Medulla oblongata (tissue), 1 donor: ENCODE results near the gene USH2A.

ENCODE experiments used
- DNase-seq: peaks from one replicate; pipeline ENCODE4 v3.0.0-alpha.2; 2015; ENCODE audit errors: extremely low spot score

Gene USH2A

GRCh38 chr1:215789981-215790380 is 633.3 kb downstream of the USH2A start:
- no peak for DNase-seq

- DNase-seq: no peak
Observed at GRCh38 chr1:215786997-215787396, 636.3 kb downstream of the USH2A start.

DNA sequence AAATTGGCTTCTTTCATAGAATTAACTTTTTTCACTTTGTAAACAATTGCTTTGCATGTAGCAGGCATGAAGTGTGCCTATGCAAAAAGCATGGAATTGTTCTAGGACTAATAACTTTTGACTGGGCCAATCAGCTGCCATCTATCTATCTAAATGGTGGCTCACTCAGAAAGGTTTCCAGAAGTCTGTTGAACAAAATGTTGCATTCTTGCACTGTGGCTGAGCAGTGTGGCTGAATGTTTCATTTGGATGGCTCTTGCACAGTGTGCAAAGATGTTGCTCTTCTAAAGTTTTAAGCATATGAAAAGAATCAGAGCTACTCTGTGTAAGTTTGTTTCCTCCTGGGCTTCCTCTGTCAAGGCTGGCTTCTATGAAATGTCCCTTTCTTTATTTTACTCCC is 642.6 kb downstream of the USH2A start:
- no peak for DNase-seq

DNA sequence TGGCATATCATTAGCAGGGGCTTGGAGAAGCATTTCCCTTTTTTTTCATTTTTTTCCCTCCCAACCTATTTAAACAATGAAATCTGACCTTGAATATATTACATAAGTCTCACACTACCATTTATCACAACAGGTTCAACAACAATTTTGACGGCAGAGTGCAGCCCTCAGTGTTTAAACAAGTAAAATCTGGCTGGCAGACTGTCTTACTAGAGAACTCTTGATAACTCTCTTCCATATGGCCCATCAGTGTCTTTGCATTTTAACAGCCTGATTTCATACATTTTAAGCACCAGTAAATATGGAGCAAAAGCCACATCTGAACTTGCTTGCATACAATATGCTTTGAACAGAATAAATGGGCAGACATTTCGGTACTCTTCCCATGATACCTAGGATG is 643.1 kb downstream of the USH2A start:
- DNase-seq: no peak

DNA sequence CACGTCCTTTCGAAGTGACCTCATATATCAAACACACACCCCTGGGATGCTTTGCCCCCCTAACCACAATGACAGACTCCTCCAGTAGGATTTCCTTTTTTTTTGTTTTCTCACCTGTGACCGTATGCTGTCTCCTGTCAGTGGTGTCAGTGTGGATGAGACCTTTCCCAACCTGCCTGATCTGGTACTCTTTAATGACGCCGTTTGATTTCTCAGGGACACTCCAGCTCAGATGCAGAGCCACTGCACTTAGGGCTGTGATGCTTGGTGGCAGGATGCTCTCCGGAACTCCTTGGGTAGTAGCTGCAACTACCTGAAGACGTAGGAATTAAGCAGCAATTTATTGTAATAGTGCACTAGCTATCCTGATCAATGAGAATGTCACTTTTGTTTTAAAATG is 643.5 kb downstream of the USH2A start:
- DNase-seq: no peak

- DNase-seq: no peak
Observed at GRCh38 chr1:215777370-215777925, 645.8 kb downstream of the USH2A start.

- DNase-seq: no peak
Observed at GRCh38 chr1:215776336-215776735, 646.9 kb downstream of the USH2A start.

DNA sequence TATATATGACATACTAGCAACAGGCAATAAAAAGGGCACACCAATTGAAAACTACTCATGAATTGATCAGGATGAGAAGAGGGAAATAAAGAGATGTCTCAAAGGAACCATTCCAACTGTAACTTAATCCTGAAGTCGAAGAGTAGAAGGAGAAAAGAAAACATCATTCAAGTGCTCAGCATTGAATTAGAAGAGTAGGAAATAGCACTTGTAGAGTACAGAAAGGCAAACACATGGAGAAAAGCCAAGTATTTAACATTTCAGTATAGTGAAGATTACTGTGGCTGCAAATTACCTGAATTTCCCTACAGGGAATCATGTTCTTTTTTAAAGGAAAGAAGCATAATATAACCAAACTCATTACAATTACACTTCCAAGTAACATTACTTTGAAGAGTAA is 651.1 kb downstream of the USH2A start:
- no peak for DNase-seq

- no peak for DNase-seq
Observed at GRCh38 chr1:215768303-215768702, 654.9 kb downstream of the USH2A start.

- DNase-seq: no peak
Observed at GRCh38 chr1:215767761-215768160, 655.5 kb downstream of the USH2A start.

- no peak for DNase-seq
Observed at GRCh38 chr1:215766521-215766920, 656.7 kb downstream of the USH2A start.

GRCh38 chr1:215765833-215766232 is 657.4 kb downstream of the USH2A start:
- DNase-seq: no peak

- no peak for DNase-seq
Observed at GRCh38 chr1:215761446-215761845, 661.8 kb downstream of the USH2A start.

DNA sequence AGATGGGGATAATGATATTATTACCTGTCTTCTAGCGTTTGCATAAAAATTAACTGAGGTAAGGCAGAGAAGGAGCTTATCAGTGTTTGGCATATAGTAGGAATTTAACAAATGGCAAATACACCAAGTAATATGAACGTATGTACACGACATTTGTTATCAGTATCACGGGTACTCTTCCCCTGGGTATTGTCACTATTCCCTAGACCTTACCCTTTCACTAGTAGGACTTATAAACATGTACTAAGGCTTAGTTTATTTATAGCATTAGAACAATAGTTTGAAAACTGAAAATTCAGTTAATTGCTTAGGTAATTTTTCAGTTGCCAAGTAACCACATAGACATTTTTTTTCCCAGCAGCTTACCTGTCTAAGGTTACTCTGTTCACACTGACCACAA is 669.1 kb downstream of the USH2A start:
- no peak for DNase-seq

DNA sequence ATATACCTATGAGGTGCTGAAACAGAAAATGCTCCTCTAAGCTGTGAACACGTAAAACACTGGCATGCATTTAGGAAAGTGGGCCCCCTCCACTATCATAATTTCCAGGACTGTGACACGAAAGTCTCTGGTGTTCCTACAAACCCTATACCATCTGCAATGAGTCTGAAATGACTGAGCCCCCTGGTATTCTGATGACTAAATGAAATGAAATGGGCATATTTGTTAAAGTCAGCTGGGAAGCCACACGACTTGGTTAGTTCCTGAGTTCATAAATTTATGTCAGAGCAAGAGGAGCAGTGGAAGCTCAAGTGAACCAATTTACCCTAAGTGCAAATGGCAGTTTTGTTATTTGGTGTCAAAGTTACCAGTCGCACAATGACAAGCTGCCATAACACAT is 673.8 kb downstream of the USH2A start:
- DNase-seq: no peak

- no peak for DNase-seq
Observed at GRCh38 chr1:215748431-215748830, 674.8 kb downstream of the USH2A start.

DNA sequence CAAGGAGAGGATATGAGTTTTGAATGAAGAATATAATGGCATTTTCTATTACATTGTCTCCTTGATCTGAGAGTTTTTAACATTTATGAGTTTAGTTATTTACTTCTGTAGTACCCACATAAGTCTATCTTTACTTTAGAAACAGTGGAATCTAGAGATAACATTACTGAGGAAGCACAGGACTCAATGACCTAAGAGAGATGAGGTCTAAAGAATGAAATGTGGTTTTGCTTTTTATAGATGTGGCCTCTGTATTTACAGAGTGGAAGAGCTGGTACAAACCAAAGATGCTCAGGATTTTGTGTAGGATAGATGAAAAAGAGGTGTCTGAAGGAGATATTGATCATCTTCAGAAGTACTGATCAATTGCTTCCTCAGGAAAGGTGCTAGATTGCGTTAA is 678.8 kb downstream of the USH2A start:
- no peak for DNase-seq

DNA sequence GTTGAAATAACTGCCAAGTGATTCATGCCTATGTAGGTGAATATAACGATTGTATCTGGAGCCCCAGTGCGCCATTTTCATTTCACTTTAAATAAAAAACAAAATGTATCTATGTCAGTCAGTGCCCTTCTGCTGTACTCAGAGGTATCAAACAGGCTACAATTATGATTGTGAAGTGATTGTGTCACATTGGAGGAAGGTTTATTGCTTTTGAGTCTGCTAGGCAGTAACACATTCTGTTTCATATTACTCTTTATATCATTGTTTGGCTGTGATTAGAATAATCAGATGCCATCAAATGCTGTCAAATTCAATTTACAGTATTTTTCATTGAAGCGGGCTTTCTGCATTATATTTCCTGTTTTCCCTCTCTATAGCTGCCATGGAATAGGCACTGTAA is 684.2 kb downstream of the USH2A start:
- DNase-seq: no peak

DNA sequence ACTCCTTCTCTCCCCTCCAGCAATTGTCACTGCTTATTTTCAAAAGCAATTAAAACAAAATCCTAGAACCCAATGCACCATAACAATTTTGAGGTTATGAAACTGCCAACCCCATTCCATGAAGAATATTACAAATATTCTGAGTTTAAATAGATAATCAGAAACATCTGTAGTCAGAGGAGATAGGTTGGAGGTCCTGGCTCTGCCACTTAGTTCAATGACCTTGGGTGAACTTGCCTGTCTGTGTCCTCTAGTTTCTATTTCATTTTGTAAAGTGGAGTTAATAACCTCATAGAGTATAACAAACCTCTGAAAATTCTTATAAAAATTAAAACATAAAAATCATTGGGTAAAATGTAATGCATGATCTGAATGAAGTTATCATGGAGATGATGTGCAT is 691.5 kb downstream of the USH2A start:
- no peak for DNase-seq

DNA sequence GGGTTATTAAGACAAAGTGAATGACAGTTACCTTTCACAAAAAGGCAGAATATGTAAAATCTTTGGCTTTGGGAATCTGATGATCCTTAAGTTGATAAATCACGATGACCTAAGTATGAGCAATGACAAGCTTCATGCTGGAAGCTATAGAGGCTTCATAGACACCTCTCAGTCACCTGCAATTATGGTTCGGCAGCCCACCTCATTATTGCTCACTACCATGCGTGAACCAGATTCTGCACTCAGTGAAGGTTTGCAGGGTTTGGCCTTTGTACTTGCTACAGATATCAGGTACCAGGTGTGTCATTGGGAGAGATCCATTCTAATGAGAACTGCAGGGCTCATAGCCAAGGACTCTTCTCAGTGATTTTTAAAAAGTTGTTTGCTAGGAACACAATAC is 692.6 kb downstream of the USH2A start:
- no peak for DNase-seq

GRCh38 chr1:215728169-215728568 is 695.1 kb downstream of the USH2A start:
- DNase-seq: no peak

DNA sequence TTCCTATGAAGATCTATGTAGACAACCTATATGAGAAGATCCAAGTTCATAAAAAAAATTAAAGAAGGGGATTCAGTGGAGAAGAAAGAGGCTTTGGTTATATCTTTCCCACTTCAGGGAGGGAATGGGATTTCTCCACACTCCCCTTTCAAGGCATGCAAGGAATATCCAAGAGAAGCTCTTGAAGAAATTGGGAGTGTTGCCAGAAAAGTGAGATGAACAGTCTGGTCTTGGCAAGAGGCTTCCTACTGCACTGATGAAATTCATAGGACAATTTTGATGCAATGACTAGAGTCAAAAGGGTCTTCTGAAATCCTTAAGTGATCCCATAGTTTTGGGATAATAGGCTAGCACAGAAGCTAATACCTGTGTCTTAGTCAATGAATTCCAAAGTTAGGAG is 703.1 kb downstream of the USH2A start:
- no peak for DNase-seq

- no peak for DNase-seq
Observed at GRCh38 chr1:215719552-215719951, 703.7 kb downstream of the USH2A start.

GRCh38 chr1:215718575-215719287 is 704.5 kb downstream of the USH2A start:
- DNase-seq: no peak
